Activated gamma-delta T cell (primary cell): ENCODE data around the gene CX3CL1.
"Not testable (repeated sequence)": the region's sequence is repeated elsewhere in the genome, so short reads cannot be mapped to it uniquely, and the experiment has no call there.

ENCODE experiments used
- DNase-seq: peaks from one replicate; lab custom pipeline; 2025; lab: John Stamatoyannopoulos, UW

Gene CX3CL1

DNA sequence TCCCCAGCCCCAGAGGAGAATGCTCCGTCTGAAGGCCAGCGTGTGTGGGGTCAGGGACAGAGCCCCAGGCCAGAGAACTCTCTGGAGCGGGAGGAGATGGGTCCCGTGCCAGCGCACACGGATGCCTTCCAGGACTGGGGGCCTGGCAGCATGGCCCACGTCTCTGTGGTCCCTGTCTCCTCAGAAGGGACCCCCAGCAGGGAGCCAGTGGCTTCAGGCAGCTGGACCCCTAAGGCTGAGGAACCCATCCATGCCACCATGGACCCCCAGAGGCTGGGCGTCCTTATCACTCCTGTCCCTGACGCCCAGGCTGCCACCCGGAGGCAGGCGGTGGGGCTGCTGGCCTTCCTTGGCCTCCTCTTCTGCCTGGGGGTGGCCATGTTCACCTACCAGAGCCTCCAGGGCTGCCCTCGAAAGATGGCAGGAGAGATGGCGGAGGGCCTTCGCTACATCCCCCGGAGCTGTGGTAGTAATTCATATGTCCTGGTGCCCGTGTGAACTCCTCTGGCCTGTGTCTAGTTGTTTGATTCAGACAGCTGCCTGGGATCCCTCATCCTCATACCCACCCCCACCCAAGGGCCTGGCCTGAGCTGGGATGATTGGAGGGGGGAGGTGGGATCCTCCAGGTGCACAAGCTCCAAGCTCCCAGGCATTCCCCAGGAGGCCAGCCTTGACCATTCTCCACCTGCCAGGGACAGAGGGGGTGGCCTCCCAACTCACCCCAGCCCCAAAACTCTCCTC lies 10.4 kb downstream of the CX3CL1 start:
- no peak for DNase-seq

- no peak for DNase-seq
These were observed 11.3 kb downstream of the CX3CL1 start for GRCh38 chr16:57383276-57384247.

GRCh38 chr16:57384248-57385070 lies 12.2 kb downstream of the CX3CL1 start:
- DNase-seq, result no peak

DNA sequence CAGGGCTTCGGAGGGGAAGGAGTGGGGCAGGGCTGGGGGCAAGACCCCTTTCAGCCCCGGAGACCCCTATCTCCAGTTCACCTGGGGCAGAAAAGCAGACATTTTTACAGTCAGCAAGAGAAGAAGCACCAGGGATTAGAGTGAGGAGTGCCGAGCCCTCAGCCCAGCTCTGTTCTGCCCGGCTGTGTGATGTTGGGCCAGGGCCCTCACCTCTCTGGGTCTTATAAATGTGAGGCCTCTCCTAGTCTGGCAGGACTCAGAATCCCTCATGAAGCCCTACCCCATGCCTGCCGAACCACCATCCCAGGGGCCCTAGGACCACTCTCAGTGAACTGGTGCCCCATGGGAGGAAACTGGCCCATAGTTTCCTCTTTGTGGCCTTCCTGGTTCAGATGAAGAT lies 12.8 kb downstream of the CX3CL1 start:
- DNase-seq, result no peak

DNA sequence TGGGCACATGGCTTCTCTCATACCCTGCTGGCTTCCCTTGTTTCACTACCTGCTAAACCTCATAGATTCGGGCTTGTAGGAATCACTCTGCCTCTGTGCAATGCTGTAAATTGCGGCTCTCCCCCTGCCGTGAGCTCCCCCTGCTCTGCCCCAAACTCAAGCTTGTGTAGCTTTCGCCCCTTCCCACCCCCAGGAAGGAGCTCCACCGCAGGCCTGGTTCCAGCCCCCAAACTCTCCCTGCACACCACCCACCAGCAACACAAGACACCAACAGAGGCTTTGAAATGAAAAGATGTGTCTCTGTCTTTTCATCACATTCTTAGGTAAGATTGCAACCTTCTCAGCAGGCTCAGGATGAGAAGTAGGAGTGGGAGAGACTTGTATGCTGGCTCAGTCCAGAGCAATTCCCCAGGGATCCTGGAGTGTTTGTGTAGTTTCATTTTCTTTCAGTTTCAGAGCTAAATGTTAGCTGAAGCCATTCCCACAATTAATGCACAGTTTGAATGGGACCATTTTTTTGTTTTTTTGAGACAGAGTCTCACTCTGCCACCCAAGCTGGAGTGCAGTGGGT lies 14.2 kb downstream of the CX3CL1 start:
- no peak for DNase-seq

DNA sequence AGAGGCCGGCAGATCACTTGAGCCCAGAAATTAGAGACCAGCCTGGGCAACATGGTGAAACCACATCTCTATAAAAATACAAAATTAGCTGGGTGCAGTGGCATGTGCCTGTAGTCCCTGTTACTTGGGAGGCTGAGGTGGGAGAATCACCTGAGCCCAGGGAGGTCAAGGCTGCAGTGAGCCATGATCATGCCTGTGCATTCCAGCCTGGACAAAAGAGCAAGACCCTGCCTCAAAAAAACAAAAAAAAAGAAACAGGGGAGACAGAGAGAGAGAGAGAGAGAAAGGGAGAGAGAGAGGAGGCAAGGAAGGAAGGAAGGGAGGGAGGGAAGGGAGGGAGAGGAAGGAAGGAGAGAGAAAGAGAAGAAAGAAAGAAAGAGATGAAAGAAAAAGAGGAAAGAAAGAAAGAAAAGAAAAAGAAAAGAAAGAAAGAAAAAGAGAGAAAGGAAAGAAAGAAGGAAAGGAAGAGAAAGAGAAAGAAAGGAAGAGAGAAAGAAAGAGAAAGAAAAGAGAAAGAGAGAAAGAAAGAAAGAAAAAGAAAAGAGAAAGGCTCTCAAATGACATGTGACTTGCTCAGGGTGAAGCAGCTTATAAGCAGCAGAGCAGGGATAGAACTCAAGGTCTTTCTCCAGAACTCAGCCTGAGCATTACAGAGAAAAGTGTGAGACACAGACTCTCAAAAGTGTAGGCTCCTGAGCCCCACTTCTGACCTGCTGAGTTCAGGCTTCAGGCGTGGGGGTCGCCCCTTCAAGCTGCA lies 15.5 kb downstream of the CX3CL1 start:
- DNase-seq, result no peak

GRCh38 chr16:57388359-57389086 lies 16.2 kb downstream of the CX3CL1 start:
- no peak for DNase-seq

DNA sequence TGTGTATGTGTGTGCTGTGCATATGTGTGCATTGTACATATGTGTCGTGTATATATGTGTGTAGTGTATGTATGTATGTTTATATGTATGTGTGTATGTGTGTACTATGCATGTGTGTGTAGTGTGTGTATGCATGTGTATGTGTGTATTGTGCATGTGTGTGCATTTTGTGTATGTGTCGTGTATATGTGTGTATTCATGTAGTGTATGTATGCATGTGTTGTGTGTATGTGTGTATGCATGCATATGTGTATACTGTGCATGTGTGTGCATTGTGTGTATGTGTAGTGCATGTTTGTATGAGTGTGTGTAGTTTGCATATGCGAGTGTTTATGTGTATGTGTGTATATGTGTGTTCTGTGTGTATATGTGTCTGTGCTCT lies 16.8 kb downstream of the CX3CL1 start:
- DNase-seq, result no peak

- no peak for DNase-seq
These were observed 18.5 kb downstream of the CX3CL1 start for GRCh38 chr16:57390636-57391295.

GRCh38 chr16:57391300-57391699 lies 19.0 kb downstream of the CX3CL1 start:
- no peak for DNase-seq

DNA sequence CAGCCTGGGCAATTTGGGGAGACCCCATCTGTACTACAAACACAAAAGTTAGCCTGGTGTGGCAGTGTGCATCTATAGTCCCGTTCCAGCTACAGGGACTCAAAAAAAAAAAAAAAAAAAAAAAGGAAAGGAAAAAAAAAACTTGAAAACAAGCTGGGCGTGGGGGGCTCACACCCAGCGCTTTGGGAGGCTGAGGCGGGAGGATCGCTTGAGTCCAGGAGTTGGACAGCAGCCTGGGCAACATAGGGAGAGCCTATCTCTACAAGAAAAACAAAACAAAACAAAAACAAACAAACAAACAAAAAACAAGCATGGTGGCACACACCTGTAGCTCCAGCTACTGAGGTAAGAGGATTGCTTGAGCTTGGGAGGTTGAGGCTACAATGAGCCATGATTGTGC lies 19.4 kb downstream of the CX3CL1 start:
- no peak for DNase-seq

DNA sequence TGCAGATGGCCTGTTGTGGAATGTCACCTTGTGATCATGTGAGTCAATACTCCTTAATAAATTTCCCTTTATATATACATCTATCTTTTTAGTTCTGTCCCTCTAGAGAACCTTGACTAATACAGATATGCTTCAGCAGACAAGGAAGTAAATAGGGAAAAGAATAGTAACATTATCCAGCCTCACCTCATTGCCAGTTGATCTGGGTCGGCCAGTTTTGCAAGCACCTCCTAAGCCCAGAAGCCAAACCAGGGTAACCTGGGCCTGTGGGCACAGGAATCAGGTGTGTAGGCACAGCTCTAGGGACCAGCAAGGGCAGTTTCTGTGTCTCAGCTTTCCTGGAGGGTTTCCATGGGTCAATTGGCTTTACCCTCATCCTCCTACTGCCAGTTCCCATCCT lies 20.4 kb downstream of the CX3CL1 start:
- no peak for DNase-seq

GRCh38 chr16:57394444-57394843 lies 22.2 kb downstream of the CX3CL1 start:
- DNase-seq, result no peak

- no peak for DNase-seq
These were observed 22.7 kb downstream of the CX3CL1 start for GRCh38 chr16:57395026-57395425.

DNA sequence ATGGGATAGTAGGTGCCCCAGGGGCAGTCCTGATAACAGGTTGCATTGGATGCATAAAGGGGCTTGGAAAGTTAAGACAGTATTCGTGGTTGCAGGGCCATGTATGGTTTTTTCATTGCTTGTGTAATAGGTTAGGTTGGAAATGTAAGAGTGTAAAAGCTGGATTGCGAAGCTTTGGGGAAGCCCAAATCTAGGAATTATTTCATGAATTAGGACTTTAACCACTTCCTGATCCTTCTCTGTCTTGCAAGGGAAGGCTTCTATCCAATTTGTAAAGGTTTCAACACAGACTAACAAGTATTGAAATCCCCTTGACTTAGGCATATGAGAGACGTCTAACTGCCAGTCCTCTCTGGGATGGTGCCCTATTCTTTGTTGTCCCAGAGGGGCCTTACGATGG lies 24.5 kb downstream of the CX3CL1 start:
- DNase-seq, result no peak

- DNase-seq, result not testable (repeated sequence)
These were observed 25.2 kb downstream of the CX3CL1 start for GRCh38 chr16:57397493-57397892.

GRCh38 chr16:57401943-57402640 lies 29.8 kb downstream of the CX3CL1 start:
- no peak for DNase-seq

DNA sequence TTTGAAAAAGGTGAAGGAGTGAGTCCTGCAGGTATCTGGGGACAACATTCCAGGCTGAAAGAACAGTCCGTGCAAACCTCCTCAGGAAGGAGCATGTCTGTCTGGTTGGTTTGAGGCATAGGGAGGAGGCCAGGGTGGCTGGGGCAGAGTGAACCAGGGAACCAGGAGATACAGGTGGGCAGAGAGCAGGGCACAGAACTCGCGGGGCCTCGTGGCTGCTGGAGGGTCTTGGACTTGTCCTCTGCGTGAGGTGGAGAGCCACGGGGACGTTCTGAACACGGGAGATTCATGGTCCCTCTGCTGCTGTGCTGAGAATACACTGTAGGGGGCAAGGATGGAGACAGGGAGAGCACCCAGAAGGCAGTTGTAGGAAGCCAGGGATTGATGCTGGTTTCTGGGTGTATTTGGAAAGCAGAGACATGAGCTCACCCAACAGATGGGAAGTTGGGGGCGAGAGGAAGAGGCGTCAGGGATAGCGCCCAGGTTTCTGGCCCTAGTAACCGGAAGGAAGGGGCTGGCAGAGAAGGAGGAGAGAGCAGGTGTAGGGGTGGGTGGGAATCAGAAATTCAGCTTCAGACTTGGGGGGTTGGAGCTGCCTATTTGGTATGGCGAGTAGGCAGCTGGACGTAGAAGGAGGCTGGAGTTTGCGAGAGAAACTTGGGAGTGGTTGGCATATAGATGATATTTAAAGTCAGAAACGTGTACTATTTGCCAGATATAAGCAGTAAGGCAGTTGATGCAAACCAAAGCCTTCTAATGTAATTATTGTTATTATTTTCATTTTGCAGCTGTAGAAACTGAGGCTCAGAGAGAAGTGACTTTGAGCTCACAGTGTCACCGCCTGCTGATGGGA lies 31.9 kb downstream of the CX3CL1 start, which contains the start of gene CCL17:
Gene CCL17, plus strand, starts transcription at position 803 of the 853 bp plus-strand sequence. CDS start 9,166 bp downstream, outside the sequence.
- no peak for DNase-seq
